NCI-H2196 (cell line): ENCODE data around the gene PSMA4.
A peak's percentile ranks its signal among the peaks of the same experiment; 100 is the strongest.
"Not testable (repeated sequence)": the region's sequence is repeated elsewhere in the genome, so short reads cannot be mapped to it uniquely, and the experiment has no call there.

Source experiments
- DNase-seq: peaks from one replicate; lab custom pipeline; 2025; ENCODE audit not compliant: unreplicated experiment; lab: John Stamatoyannopoulos, UW

The PSMA4 gene

GRCh38 chr15:78550815-78551214 is 10.6 kb downstream of the PSMA4 start:
- DNase-seq = no peak

- no peak for DNase-seq
These were observed 11.7 kb downstream of the PSMA4 start for GRCh38 chr15:78551902-78552301.

- DNase-seq = no peak
These were observed 12.4 kb downstream of the PSMA4 start for GRCh38 chr15:78552597-78552996.

GRCh38 chr15:78560201-78560600 is 20.0 kb downstream of the PSMA4 start:
- DNase-seq = not testable (repeated sequence)

- DNase-seq = no peak
These were observed 21.2 kb downstream of the PSMA4 start for GRCh38 chr15:78561490-78561889.

GRCh38 chr15:78563092-78563491 is 22.8 kb downstream of the PSMA4 start:
- no peak for DNase-seq

GRCh38 chr15:78564743-78565096 is 24.5 kb downstream of the PSMA4 start:
- DNase-seq = no peak

- DNase-seq = peak; percentile 78
These were observed 25.1 kb downstream of the PSMA4 start, which contains the start of gene CHRNA5 for GRCh38 chr15:78565097-78565950. Gene CHRNA5, plus strand, starts transcription at chr15:78565520. Its CDS starts 200 bp downstream, at chr15:78565720.

GRCh38 chr15:78565951-78566774 is 25.9 kb downstream of the PSMA4 start:
- no peak for DNase-seq

- DNase-seq = no peak
These were observed 27.3 kb downstream of the PSMA4 start for GRCh38 chr15:78567531-78567930.

GRCh38 chr15:78570710-78571109 is 30.5 kb downstream of the PSMA4 start:
- DNase-seq = no peak

GRCh38 chr15:78571382-78571781 is 31.1 kb downstream of the PSMA4 start:
- no peak for DNase-seq

GRCh38 chr15:78573416-78573815 is 33.2 kb downstream of the PSMA4 start:
- no peak for DNase-seq

GRCh38 chr15:78574944-78575343 is 34.7 kb downstream of the PSMA4 start:
- no peak for DNase-seq

- no peak for DNase-seq
These were observed 57.3 kb downstream of the PSMA4 start for GRCh38 chr15:78597583-78597982.

GRCh38 chr15:78598348-78598747 is 58.1 kb downstream of the PSMA4 start:
- DNase-seq = no peak

- DNase-seq = no peak
These were observed 58.9 kb downstream of the PSMA4 start for GRCh38 chr15:78599189-78599588.
